HepG2 (cell line): Measurements from ENCODE around the gene CFAP119. TPM values are rescaled to one million over a fixed set of nuclear protein-coding genes. Genes with fewer than 3 reads are reported as not detected.

Experiments
- CEBPG ChIP-seq: IDR thresholded peaks from 2 replicates; pipeline ENCODE4 v1.6.1; 2016
- CREB1 ChIP-seq, 2 experiments: fragments of 450-650 bp in 1 of 2; IDR thresholded peaks; 2 replicates each; pipeline ENCODE4 v1.6.1; 2016 to 2017; ENCODE audit warnings: control low read depth in 1 of 2, mild to moderate bottlenecking in 1 of 2, missing compliant biosample characterization in 1 of 2, missing genetic modification characterization in 1 of 2
- ELF1 ChIP-seq: sonication (generic); formaldehyde crosslinking; IDR thresholded peaks from 2 replicates; pipeline ENCODE4 v1.4.0; 2020; ENCODE audit warnings: missing genetic modification reagents
- FOXP1 ChIP-seq, 2 experiments: fragments of 450-650 bp in 1 of 2; IDR thresholded peaks; 2 replicates each; pipeline ENCODE4 v1.6.1; 2017 to 2018; ENCODE audit warnings: antibody characterized with exemption in 1 of 2
- HNF4G ChIP-seq, 2 experiments: sonication (generic) in 1 of 2; formaldehyde crosslinking in 1 of 2; IDR thresholded peaks; 2 replicates each; pipeline versions ENCODE4 v1.4.0 to v1.6.1; 2011 to 2020; ENCODE audit warnings: borderline replicate concordance in 2 of 2, low read depth in 2 of 2, mild to moderate bottlenecking in 2 of 2, low read length in 1 of 2, missing genetic modification reagents in 1 of 2, moderate library complexity in 1 of 2
- KAT7 ChIP-seq: IDR thresholded peaks from 2 replicates; pipeline ENCODE4 v1.6.1; 2018; ENCODE audit warnings: borderline replicate concordance, missing compliant biosample characterization
- MAX ChIP-seq: IDR thresholded peaks from 2 replicates; pipeline ENCODE4 v1.6.1; 2012; ENCODE audit warnings: inconsistent platforms
- NFKB2 ChIP-seq: sonication (generic); formaldehyde crosslinking; IDR thresholded peaks from 2 replicates; pipeline ENCODE4 v1.4.0; 2020; ENCODE audit warnings: missing genetic modification reagents, borderline replicate concordance
- NKX3-1 ChIP-seq: sonication (generic); formaldehyde crosslinking; IDR thresholded peaks from 2 replicates; pipeline ENCODE4 v1.5.0; 2020; ENCODE audit warnings: missing genetic modification reagents
- PHF20 ChIP-seq: sonication (generic); formaldehyde crosslinking; IDR thresholded peaks from 2 replicates; pipeline ENCODE4 v1.5.0; 2020; ENCODE audit warnings: mild to moderate bottlenecking, missing genetic modification reagents
- PITX1 ChIP-seq: sonication (generic); formaldehyde crosslinking; IDR thresholded peaks from 2 replicates; pipeline ENCODE4 v1.5.1; 2020; ENCODE audit warnings: mild to moderate bottlenecking, missing genetic modification reagents
- POLR2A ChIP-seq, 2 experiments: IDR thresholded peaks; 2 replicates each; pipeline ENCODE4 v1.6.1; 2011; ENCODE audit warnings: low read depth in 2 of 2, low read length in 2 of 2, mild to moderate bottlenecking in 1 of 2, moderate library complexity in 1 of 2; ENCODE audit not compliant: insufficient read depth in 1 of 2
- PPARG ChIP-seq: conservative IDR thresholded peaks from 2 replicates; pipeline ENCODE4 v1.6.1; 2016; ENCODE audit warnings: missing biosample characterization, missing genetic modification reagents
- PRDM15 ChIP-seq: sonication (generic); formaldehyde crosslinking; IDR thresholded peaks from 2 replicates; pipeline ENCODE4 v1.4.0; 2020; ENCODE audit warnings: missing genetic modification reagents
- SAP130 ChIP-seq: IDR thresholded peaks from 2 replicates; pipeline ENCODE4 v1.6.1; 2016; ENCODE audit warnings: low read depth
- SNAI1 ChIP-seq: sonication (generic); formaldehyde crosslinking; IDR thresholded peaks from 2 replicates; pipeline ENCODE4 v1.5.0; 2020; ENCODE audit warnings: mild to moderate bottlenecking, missing genetic modification reagents, borderline replicate concordance
- SRF ChIP-seq: IDR thresholded peaks from 2 replicates; pipeline ENCODE4 v1.6.1; 2011; ENCODE audit warnings: mild to moderate bottlenecking, low read depth, low read length, moderate library complexity
- ZFP36L1 ChIP-seq: sonication (generic); formaldehyde crosslinking; IDR thresholded peaks from 2 replicates; pipeline ENCODE4 v1.8.0; 2022; ENCODE audit warnings: mild to moderate bottlenecking, missing genetic modification reagents, moderate library complexity
- ZFP62 ChIP-seq: sonication (generic); formaldehyde crosslinking; IDR thresholded peaks from 2 replicates; pipeline ENCODE4 v1.4.0; 2020; ENCODE audit warnings: missing genetic modification reagents
- ZNF136 ChIP-seq: sonication (generic); formaldehyde crosslinking; IDR thresholded peaks from 2 replicates; pipeline ENCODE4 v1.8.1; 2022; ENCODE audit warnings: low read depth, mild to moderate bottlenecking, moderate library complexity, missing genetic modification reagents
- ZNF235 ChIP-seq: sonication (generic); formaldehyde crosslinking; IDR thresholded peaks from 2 replicates; pipeline ENCODE4 v1.8.1; 2023; ENCODE audit warnings: mild to moderate bottlenecking, missing genetic modification reagents, borderline replicate concordance
- ZNF484 ChIP-seq: sonication (generic); formaldehyde crosslinking; IDR thresholded peaks from 2 replicates; pipeline ENCODE4 v1.5.1; 2020; ENCODE audit warnings: mild to moderate bottlenecking, low read depth, missing genetic modification reagents, borderline replicate concordance
- ZNF547 ChIP-seq: sonication (generic); formaldehyde crosslinking; IDR thresholded peaks from 2 replicates; pipeline ENCODE4 v1.5.1; 2020; ENCODE audit warnings: mild to moderate bottlenecking, missing genetic modification reagents
- ZNF557 ChIP-seq: sonication (generic); formaldehyde crosslinking; IDR thresholded peaks from 2 replicates; pipeline ENCODE4 v1.4.0; 2020; ENCODE audit warnings: missing genetic modification reagents
- ZNF589 ChIP-seq: sonication (generic); formaldehyde crosslinking; conservative IDR thresholded peaks from 2 replicates; pipeline ENCODE4 v1.8.0; 2022; ENCODE audit warnings: mild to moderate bottlenecking, moderate library complexity, missing genetic modification reagents
- polyA plus RNA-seq, 8 experiments: library from polyadenylated mRNA; depleted of rRNA in 3 of 8; stranded (reverse) in 7 of 8; unstranded in 1 of 8; fragments of >200 nt; fragmentation: Illumina TruSeq in 4 of 8; extraction: Trizol in 4 of 8; gene quantifications; 2 replicates each; pipeline versions ENCODE4 v1.2.1 to v1.2.3, GENCODE V29; 2011 to 2016; ENCODE audit warnings: low read depth in 4 of 8, missing spikeins in 1 of 8, mixed read lengths in 1 of 8; ENCODE audit not compliant: insufficient read depth in 1 of 8
- total RNA-seq, 5 experiments: library from RNA; depleted of rRNA; stranded (reverse); fragments of >200 nt; fragmentation: Illumina TruSeq; extraction: Trizol; gene quantifications; 2 replicates each; pipeline ENCODE4 v1.2.3, GENCODE V29; 2016; ENCODE audit warnings: low read depth in 1 of 5
- TF ChIP-seq, protein P1 (sequence below): sonication (generic); formaldehyde crosslinking; IDR thresholded peaks from 2 replicates; pipeline ENCODE4 v1.4.0; 2020; ENCODE audit warnings: mild to moderate bottlenecking, missing genetic modification reagents

Gene CFAP119
- total and polyA plus RNA-seq, 2 of the 13 experiments (the other 11 are each of a cell fraction or from before 2014, with no cell fraction given) = 6.4 TPM

DNA sequence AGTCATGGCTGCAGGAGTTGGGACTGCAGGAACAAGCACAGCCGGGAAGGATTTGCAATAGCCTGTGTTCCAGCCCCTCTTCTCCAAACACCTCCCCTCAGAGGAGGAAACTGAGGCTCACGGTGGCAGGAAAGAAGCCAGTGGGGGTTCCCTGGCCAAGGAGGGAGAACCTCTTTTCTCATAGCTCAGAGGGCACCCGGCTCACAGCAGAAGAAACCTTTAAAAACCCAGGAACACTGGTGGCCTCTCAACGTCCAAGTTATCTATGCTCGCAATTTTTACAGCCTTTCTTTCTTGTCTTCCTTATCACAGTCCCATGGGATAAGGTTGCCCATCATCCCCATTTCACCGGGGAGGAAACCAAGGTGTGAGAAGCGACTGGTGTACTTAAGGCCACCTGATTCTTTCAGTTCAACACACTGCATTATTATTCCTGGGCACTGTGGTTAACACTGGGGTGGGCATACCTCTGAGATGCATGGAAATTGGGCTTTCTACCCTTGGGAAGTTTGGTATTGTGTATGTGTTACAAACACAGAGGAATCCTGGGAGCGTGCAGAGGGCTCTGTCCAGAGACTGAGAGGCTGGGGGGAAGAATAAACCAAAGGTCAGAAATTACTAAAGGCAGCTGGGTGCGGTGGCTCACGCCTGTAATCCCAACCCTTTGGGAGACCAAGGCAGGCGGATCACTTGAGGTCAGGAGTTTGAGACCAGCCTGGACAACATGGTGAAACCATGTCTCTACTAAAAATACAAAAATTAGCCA lies 25.9 kb upstream of the CFAP119 start (continued):
- TF ChIP-seq ELF1 (CRISPR knock-in tag) (no peak), PRDM15 (CRISPR knock-in tag) (peak; percentile 21; the same call in 1 of the 2 replicates), MAX (0 out of 2 replicates have a peak, but pooled peaks have one; percentile 6), FOXP1 (IDR thresholded peaks at IDR 0.05) (no peak), FOXP1 (CRISPR knock-in tag; IDR thresholded peaks at IDR 0.05) (peak; percentile 24; the same call in 1 of the 2 replicates), PPARG (peak; percentile 37; the same call in 1 of the 2 replicates), ZNF557 (CRISPR knock-in tag) (no peak; the same call in 1 of the 2 replicates), PITX1 (CRISPR knock-in tag) (peak; percentile 69), SNAI1 (CRISPR knock-in tag) (peak; percentile 75; the same call in 1 of the 2 replicates), ZNF235 (CRISPR knock-in tag) (peak; percentile 84), HNF4G (IDR thresholded peaks at IDR 0.05; ENCODE audit: borderline replicate concordance, low read depth, low read length) (peak; percentile 54), HNF4G (CRISPR knock-in tag; IDR thresholded peaks at IDR 0.05; ENCODE audit: borderline replicate concordance, low read depth) (no peak; the same call in 1 of the 2 replicates), ZNF484 (CRISPR knock-in tag) (0 out of 2 replicates have a peak, but pooled peaks have one; percentile 11), POLR2A (IDR thresholded peaks at IDR 0.05; ENCODE audit: insufficient read depth in 1 of 2, low read depth in 2 of 2, low read length in 2 of 2) (peak in 1 of 2 experiments; percentile 46; a peak in 1 of 4 replicates), ZFP62 (CRISPR knock-in tag) (peak; percentile 50; the same call in 1 of the 2 replicates), ZNF589 (CRISPR knock-in tag) (0 out of 2 replicates have a peak, but pooled peaks have one; percentile 24), NFKB2 (CRISPR knock-in tag) (no peak), ZNF547 (CRISPR knock-in tag) (peak; percentile 20; the same call in 1 of the 2 replicates), KAT7 (CRISPR knock-in tag) (peak; percentile 61; the same call in 1 of the 2 replicates), ZFP36L1 (peak; percentile 10; the same call in 1 of the 2 replicates), CREB1 (IDR thresholded peaks at IDR 0.05) (no peak), CREB1 (CRISPR knock-in tag; IDR thresholded peaks at IDR 0.05) (no peak), NKX3-1 (CRISPR knock-in tag) (0 out of 2 replicates have a peak, but pooled peaks have one; percentile 35), PHF20 (CRISPR knock-in tag) (peak; percentile 52; the same call in 1 of the 2 replicates), SAP130 (CRISPR knock-in tag) (peak; percentile 51), SRF (no peak), ZNF136 (peak; percentile 87; the same call in 1 of the 2 replicates), CEBPG (CRISPR knock-in tag) (0 out of 2 replicates have a peak, but pooled peaks have one; percentile 5)
- TF ChIP-seq, protein P1, sequence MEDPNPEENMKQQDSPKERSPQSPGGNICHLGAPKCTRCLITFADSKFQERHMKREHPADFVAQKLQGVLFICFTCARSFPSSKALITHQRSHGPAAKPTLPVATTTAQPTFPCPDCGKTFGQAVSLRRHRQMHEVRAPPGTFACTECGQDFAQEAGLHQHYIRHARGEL (CRISPR knock-in tag) = 0 out of 2 replicates have a peak, but pooled peaks have one; percentile 1
